Activated gamma-delta T cell treated with Interleukin-2 at 50 U/mL for 16 hours (primary cell): Measurements from ENCODE around the gene BMP7.
"Not testable (repeated sequence)": the region's sequence is repeated elsewhere in the genome, so short reads cannot be mapped to it uniquely, and the experiment has no call there.

Source experiments
- DNase-seq: peaks from one replicate; pipeline ENCODE4 v3.0.0-alpha.2; 2020

The BMP7 gene

GRCh38 chr20:57264908-57265335 is 1.5 kb downstream of the BMP7 start:
- not testable (repeated sequence) for DNase-seq

- DNase-seq = no peak
Measured at GRCh38 chr20:57263801-57264792, 2.3 kb downstream of the BMP7 start.

- DNase-seq = no peak
Measured at GRCh38 chr20:57262784-57263609, 3.4 kb downstream of the BMP7 start.

- DNase-seq = no peak
Measured at GRCh38 chr20:57262301-57262700, 4.1 kb downstream of the BMP7 start.

GRCh38 chr20:57261457-57262251 is 4.8 kb downstream of the BMP7 start:
- no peak for DNase-seq

GRCh38 chr20:57260934-57261333 is 5.5 kb downstream of the BMP7 start:
- no peak for DNase-seq

GRCh38 chr20:57259938-57260921 is 6.2 kb downstream of the BMP7 start:
- DNase-seq = no peak

- DNase-seq = no peak
Measured at GRCh38 chr20:57259121-57259937, 7.1 kb downstream of the BMP7 start.

GRCh38 chr20:57257701-57258453 is 8.6 kb downstream of the BMP7 start:
- DNase-seq = no peak

GRCh38 chr20:57256908-57257307 is 9.5 kb downstream of the BMP7 start:
- DNase-seq = no peak

GRCh38 chr20:57256205-57256604 is 10.2 kb downstream of the BMP7 start:
- DNase-seq = no peak

GRCh38 chr20:57255183-57255582 is 11.3 kb downstream of the BMP7 start:
- DNase-seq = no peak

GRCh38 chr20:57252559-57253162 is 13.8 kb downstream of the BMP7 start:
- DNase-seq = no peak

GRCh38 chr20:57251949-57252348 is 14.5 kb downstream of the BMP7 start:
- no peak for DNase-seq

- no peak for DNase-seq
Measured at GRCh38 chr20:57251344-57251743, 15.1 kb downstream of the BMP7 start.

- no peak for DNase-seq
Measured at GRCh38 chr20:57250607-57251343, 15.7 kb downstream of the BMP7 start.

- no peak for DNase-seq
Measured at GRCh38 chr20:57249772-57250171, 16.7 kb downstream of the BMP7 start.

GRCh38 chr20:57249073-57249472 is 17.4 kb downstream of the BMP7 start:
- no peak for DNase-seq
